ENCODE measurements around the gene SWT1.

SWT1 gene

GRCh38 chr1:185156854-185157598, at the start of gene SWT1, which contains the start of gene TRMT1L:
Gene SWT1, plus strand, starts transcription at chr1:185157167. Its CDS starts 3,675 bp downstream, at chr1:185160842.
Gene TRMT1L, minus strand, starts transcription at chr1:185156953. Its CDS starts 241 bp downstream, at chr1:185156712.
- DNase-seq, result peak; percentile 98

GRCh38 chr1:185108321-185108720, 48.6 kb upstream of the SWT1 start:
- DNase-seq, result no peak

GRCh38 chr1:185110145-185110544, 46.8 kb upstream of the SWT1 start:
- no peak for DNase-seq

GRCh38 chr1:185111873-185112272, 45.1 kb upstream of the SWT1 start:
- DNase-seq, result no peak

GRCh38 chr1:185112356-185112755, 44.6 kb upstream of the SWT1 start:
- DNase-seq, result no peak

GRCh38 chr1:185129708-185130107, 27.3 kb upstream of the SWT1 start:
- no peak for DNase-seq

- no peak for DNase-seq
Measured at GRCh38 chr1:185132534-185132933, 24.4 kb upstream of the SWT1 start.

GRCh38 chr1:185137896-185138545, 18.9 kb upstream of the SWT1 start:
- no peak for DNase-seq

GRCh38 chr1:185139246-185139645, 17.7 kb upstream of the SWT1 start:
- DNase-seq, result no peak

GRCh38 chr1:185144233-185144632, 12.7 kb upstream of the SWT1 start:
- DNase-seq, result no peak

- DNase-seq, result no peak
Measured at GRCh38 chr1:185151215-185151614, 5.8 kb upstream of the SWT1 start.

GRCh38 chr1:185152187-185152767, 4.7 kb upstream of the SWT1 start:
- DNase-seq, result no peak

- no peak for DNase-seq
Measured at GRCh38 chr1:185154912-185155513, 2.0 kb upstream of the SWT1 start.

- DNase-seq, result no peak
Measured at GRCh38 chr1:185155600-185156287, 1.2 kb upstream of the SWT1 start.

GRCh38 chr1:185156288-185156853, 596 bp upstream of the SWT1 start:
- no peak for DNase-seq

- DNase-seq, result no peak
Measured at GRCh38 chr1:185157599-185158412, 839 bp downstream of the SWT1 start.

- DNase-seq, result no peak
Measured at GRCh38 chr1:185158800-185159199, 1.8 kb downstream of the SWT1 start.

GRCh38 chr1:185159966-185160365, 3.0 kb downstream of the SWT1 start:
- no peak for DNase-seq

- no peak for DNase-seq
Measured at GRCh38 chr1:185162491-185162890, 5.5 kb downstream of the SWT1 start.

- no peak for DNase-seq
Measured at GRCh38 chr1:185166106-185166505, 9.1 kb downstream of the SWT1 start.

- DNase-seq, result no peak
Measured at GRCh38 chr1:185170291-185170848, 13.4 kb downstream of the SWT1 start.
